Measurements from ENCODE around the gene ABLIM1.

DNA sequence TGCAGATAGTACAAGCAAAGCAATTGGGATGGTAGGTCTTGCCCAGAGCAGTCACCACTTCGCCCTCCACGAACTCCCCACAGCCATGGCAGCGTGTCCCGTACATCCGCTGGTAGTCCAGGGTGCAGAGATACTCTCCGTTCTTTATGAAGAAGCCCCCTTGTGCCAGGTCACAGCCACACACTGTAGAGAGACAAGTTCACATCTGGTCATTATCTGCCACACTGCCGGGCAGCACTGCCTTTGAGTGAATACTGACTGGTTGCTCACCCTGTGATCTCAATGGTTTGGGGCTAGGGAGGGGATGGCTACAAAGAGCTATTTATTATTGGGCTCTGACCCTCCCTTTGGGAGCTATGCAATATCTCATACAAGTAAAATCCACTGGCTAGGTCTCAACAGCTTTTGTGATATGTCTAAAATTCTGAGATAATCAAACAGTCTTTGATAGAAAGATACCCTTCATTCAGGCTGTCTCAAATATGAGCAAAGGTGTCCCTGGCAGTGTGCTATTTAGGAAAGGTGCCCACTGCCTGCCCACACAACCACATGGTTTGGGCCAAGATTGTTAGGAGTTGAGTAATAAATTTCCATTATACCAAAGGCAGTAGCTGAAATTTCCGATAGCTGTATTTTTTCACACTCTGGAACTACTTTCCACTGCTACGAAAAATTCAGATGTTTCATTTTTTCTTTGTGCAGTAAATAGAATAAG is 82.5 kb downstream of the ABLIM1 start:
- no peak for TF ChIP-seq GATA2 (IDR thresholded peaks at IDR 0.05; ENCODE audit: low read depth, low read length)
- no peak for TF ChIP-seq GATA3 (IDR thresholded peaks at IDR 0.05; ENCODE audit: low read depth, low read length)
